ENCODE measurements around the gene GMPPA. TPM values are rescaled to one million over a fixed set of nuclear protein-coding genes. Genes with fewer than 3 reads are reported as not detected.
A peak's percentile ranks its signal among the peaks of the same experiment; 100 is the strongest.

Gene GMPPA
- total RNA-seq, 2 donors from 2014 or later = 25.1 to 27.2 TPM

GRCh38 chr2:219541611-219542180 lies 43.0 kb downstream of the GMPPA start:
- Mint-ChIP-seq H3K36me3 (ENCODE audit: low read depth) (no peaks in the 10 kb centered on the region), H3K4me3 (peak overlapping the region; percentile 92), H3K4me1 (peaks cover 18% of the 10 kb centered on the region), H3K27ac (peak overlapping the region; percentile 60), H3K27me3 (no peaks in the 10 kb centered on the region)
- DNase-seq (peak; percentile 75 to 89 (median 75)), ATAC-seq (peak; percentile 55)
- H3K9me3 ChIP-seq (ENCODE audit: control insufficient read depth, low read length, poor library complexity, severe bottlenecking) = no peaks in the 10 kb centered on the region

- ATAC-seq = peak; percentile 57
- no peaks in the 10 kb centered on the region for H3K9me3 ChIP-seq (ENCODE audit: control insufficient read depth, low read length, poor library complexity, severe bottlenecking)
- peak in 1 of 3 donors; percentile 49 for DNase-seq
- H3K27me3 Mint-ChIP-seq = peaks cover 1% of the 10 kb centered on the region
- peak overlapping the region; percentile 60 for H3K27ac Mint-ChIP-seq
- H3K36me3 Mint-ChIP-seq (ENCODE audit: low read depth) = no peaks in the 10 kb centered on the region
- H3K4me1 Mint-ChIP-seq = peaks cover 18% of the 10 kb centered on the region
- H3K4me3 Mint-ChIP-seq = peak overlapping the region; percentile 92
Observed at GRCh38 chr2:219542931-219543595, 44.4 kb downstream of the GMPPA start.

GRCh38 chr2:219543596-219544358 lies 45.1 kb downstream of the GMPPA start, which contains the start of the genes CHPF and TMEM198:
Gene CHPF, minus strand, starts transcription at chr2:219543809. Its CDS starts 271 bp downstream, at chr2:219543538.
Gene TMEM198, plus strand, starts transcription at chr2:219544028. Its CDS starts 700 bp downstream, at chr2:219544728.
- ATAC-seq = peak; percentile 77
- no peaks in the 10 kb centered on the region for H3K36me3 Mint-ChIP-seq (ENCODE audit: low read depth)
- DNase-seq = peak; percentile 79 to 89 (median 82)
- peaks cover 21% of the 10 kb centered on the region for H3K4me1 Mint-ChIP-seq
- no peaks in the 10 kb centered on the region for H3K9me3 ChIP-seq (ENCODE audit: control insufficient read depth, low read length, poor library complexity, severe bottlenecking)
- H3K27ac Mint-ChIP-seq = peak within 1 kb of the TSS; percentile 85
- peaks cover 8% of the 10 kb centered on the region for H3K27me3 Mint-ChIP-seq
- H3K4me3 Mint-ChIP-seq = peak within 1 kb of the TSS; percentile 92

GRCh38 chr2:219544567-219544966 lies 45.9 kb downstream of the GMPPA start:
- Mint-ChIP-seq H3K36me3 (ENCODE audit: low read depth) (no peaks in the 10 kb centered on the region), H3K27me3 (peaks cover 16% of the 10 kb centered on the region), H3K4me1 (peaks cover 21% of the 10 kb centered on the region), H3K27ac (peak overlapping the region; percentile 85), H3K4me3 (peak overlapping the region; percentile 92)
- H3K9me3 ChIP-seq (ENCODE audit: control insufficient read depth, low read length, poor library complexity, severe bottlenecking) = no peaks in the 10 kb centered on the region
- no peak for ATAC-seq
- no peak for DNase-seq

- DNase-seq = no peak
- Mint-ChIP-seq H3K36me3 (ENCODE audit: low read depth) (no peaks in the 10 kb centered on the region), H3K27ac (peak overlapping the region; percentile 85), H3K27me3 (peaks cover 18% of the 10 kb centered on the region), H3K4me3 (peak overlapping the region; percentile 92), H3K4me1 (peaks cover 21% of the 10 kb centered on the region)
- ATAC-seq = no peak
- no peaks in the 10 kb centered on the region for H3K9me3 ChIP-seq (ENCODE audit: control insufficient read depth, low read length, poor library complexity, severe bottlenecking)
Observed at GRCh38 chr2:219545295-219545942, 46.7 kb downstream of the GMPPA start.

GRCh38 chr2:219545943-219546352 lies 47.3 kb downstream of the GMPPA start:
- no peak overlapping the region for H3K4me3 Mint-ChIP-seq
- H3K27ac Mint-ChIP-seq = no peak overlapping the region
- ATAC-seq = no peak

GRCh38 chr2:219547621-219548020 lies 48.9 kb downstream of the GMPPA start:
- Mint-ChIP-seq H3K36me3 (ENCODE audit: low read depth) (no peaks in the 10 kb centered on the region), H3K27me3 (peaks cover 31% of the 10 kb centered on the region), H3K4me1 (peaks cover 20% of the 10 kb centered on the region)

More at GRCh38 chr2:219545943-219546352, 47.3 kb downstream of the GMPPA start:
- H3K36me3 Mint-ChIP-seq (ENCODE audit: low read depth) = no peaks in the 10 kb centered on the region
- peaks cover 23% of the 10 kb centered on the region for H3K4me1 Mint-ChIP-seq
- DNase-seq = no peak
- H3K27me3 Mint-ChIP-seq = peaks cover 23% of the 10 kb centered on the region
- H3K9me3 ChIP-seq (ENCODE audit: control insufficient read depth, low read length, poor library complexity, severe bottlenecking) = no peaks in the 10 kb centered on the region

GRCh38 chr2:219548990-219549389 lies 50.3 kb downstream of the GMPPA start:
- H3K36me3 Mint-ChIP-seq (ENCODE audit: low read depth) = no peaks in the 10 kb centered on the region
- ATAC-seq (no peak), DNase-seq (no peak)
- H3K4me3 Mint-ChIP-seq = no peak overlapping the region
- no peak overlapping the region for H3K27ac Mint-ChIP-seq
- no peaks in the 10 kb centered on the region for H3K9me3 ChIP-seq (ENCODE audit: control insufficient read depth, low read length, poor library complexity, severe bottlenecking)
- H3K27me3 Mint-ChIP-seq = peaks cover 39% of the 10 kb centered on the region
- peaks cover 17% of the 10 kb centered on the region for H3K4me1 Mint-ChIP-seq

More at GRCh38 chr2:219547621-219548020, 48.9 kb downstream of the GMPPA start:
- H3K9me3 ChIP-seq (ENCODE audit: control insufficient read depth, low read length, poor library complexity, severe bottlenecking) = no peaks in the 10 kb centered on the region
- Mint-ChIP-seq H3K4me3 (no peak overlapping the region), H3K27ac (no peak overlapping the region)
- ATAC-seq (no peak), DNase-seq (no peak)

GRCh38 chr2:219549619-219550018 lies 50.9 kb downstream of the GMPPA start:
- H3K4me1 Mint-ChIP-seq = peaks cover 13% of the 10 kb centered on the region
- no peak overlapping the region for H3K27ac Mint-ChIP-seq
- ATAC-seq = no peak
- peaks cover 45% of the 10 kb centered on the region for H3K27me3 Mint-ChIP-seq
- DNase-seq = no peak
- H3K36me3 Mint-ChIP-seq (ENCODE audit: low read depth) = no peaks in the 10 kb centered on the region
- H3K9me3 ChIP-seq (ENCODE audit: control insufficient read depth, low read length, poor library complexity, severe bottlenecking) = no peaks in the 10 kb centered on the region
- H3K4me3 Mint-ChIP-seq = no peak overlapping the region

- DNase-seq (no peak), ATAC-seq (peak; percentile 10)
- Mint-ChIP-seq H3K36me3 (ENCODE audit: low read depth) (no peaks in the 10 kb centered on the region), H3K4me3 (peak overlapping the region; percentile 90), H3K27ac (no peak overlapping the region), H3K4me1 (peaks cover 9% of the 10 kb centered on the region), H3K27me3 (peaks cover 55% of the 10 kb centered on the region)
- no peaks in the 10 kb centered on the region for H3K9me3 ChIP-seq (ENCODE audit: control insufficient read depth, low read length, poor library complexity, severe bottlenecking)
Observed at GRCh38 chr2:219551441-219552381, 53.0 kb downstream of the GMPPA start.

- DNase-seq (peak; percentile 68 to 77 (median 71)), ATAC-seq (peak; percentile 97)
- H3K4me3 Mint-ChIP-seq = peak overlapping the region; percentile 90
- peaks cover 9% of the 10 kb centered on the region for H3K4me1 Mint-ChIP-seq
- no peaks in the 10 kb centered on the region for H3K36me3 Mint-ChIP-seq (ENCODE audit: low read depth)
- no peaks in the 10 kb centered on the region for H3K9me3 ChIP-seq (ENCODE audit: control insufficient read depth, low read length, poor library complexity, severe bottlenecking)
- H3K27ac Mint-ChIP-seq = no peak overlapping the region
- peaks cover 57% of the 10 kb centered on the region for H3K27me3 Mint-ChIP-seq
Observed at GRCh38 chr2:219552382-219553167, 53.9 kb downstream of the GMPPA start.

- peaks cover 56% of the 10 kb centered on the region for H3K27me3 Mint-ChIP-seq
- no peak overlapping the region for H3K27ac Mint-ChIP-seq
- H3K4me3 Mint-ChIP-seq = peak overlapping the region; percentile 12
- peaks cover 9% of the 10 kb centered on the region for H3K4me1 Mint-ChIP-seq
- ATAC-seq (no peak), DNase-seq (no peak)
- no peaks in the 10 kb centered on the region for H3K9me3 ChIP-seq (ENCODE audit: control insufficient read depth, low read length, poor library complexity, severe bottlenecking)
- H3K36me3 Mint-ChIP-seq (ENCODE audit: low read depth) = no peaks in the 10 kb centered on the region
Observed at GRCh38 chr2:219553168-219553417, 54.4 kb downstream of the GMPPA start.

Measured in T-helper 17 cell (primary cell).